ENCODE results near the gene A2M.
A peak's percentile ranks its signal among the peaks of the same experiment; 100 is the strongest.

The A2M gene

GRCh38 chr12:9099552-9100190, 16.0 kb downstream of the A2M start:
- no peak for DNase-seq (ENCODE audit: low spot score)

GRCh38 chr12:9098463-9099026, 17.2 kb downstream of the A2M start:
- no peak for DNase-seq (ENCODE audit: low spot score)

- no peak for DNase-seq (ENCODE audit: low spot score)
Observed at GRCh38 chr12:9098115-9098452, 17.6 kb downstream of the A2M start.

- DNase-seq (ENCODE audit: low spot score) = no peak
Observed at GRCh38 chr12:9096563-9097176, 19.0 kb downstream of the A2M start.

- DNase-seq (ENCODE audit: low spot score) = no peak
Observed at GRCh38 chr12:9095322-9095721, 20.4 kb downstream of the A2M start.

- DNase-seq (ENCODE audit: low spot score) = no peak
Observed at GRCh38 chr12:9094512-9095206, 21.1 kb downstream of the A2M start.

- DNase-seq (ENCODE audit: low spot score) = no peak
Observed at GRCh38 chr12:9091891-9092598, 23.7 kb downstream of the A2M start.

GRCh38 chr12:9090220-9090619, 25.5 kb downstream of the A2M start:
- no peak for DNase-seq (ENCODE audit: low spot score)

- DNase-seq (ENCODE audit: low spot score) = no peak
Observed at GRCh38 chr12:9087087-9087835, 28.5 kb downstream of the A2M start.

- DNase-seq (ENCODE audit: low spot score) = no peak
Observed at GRCh38 chr12:9086087-9086486, 29.6 kb downstream of the A2M start.

GRCh38 chr12:9084417-9084816, 31.3 kb downstream of the A2M start:
- no peak for DNase-seq (ENCODE audit: low spot score)

GRCh38 chr12:9083793-9084192, 31.9 kb downstream of the A2M start:
- no peak for DNase-seq (ENCODE audit: low spot score)

GRCh38 chr12:9081667-9082427, 33.9 kb downstream of the A2M start:
- DNase-seq (ENCODE audit: low spot score) = no peak

- no peak for DNase-seq (ENCODE audit: low spot score)
Observed at GRCh38 chr12:9079883-9080675, 35.6 kb downstream of the A2M start.

- DNase-seq (ENCODE audit: low spot score) = no peak
Observed at GRCh38 chr12:9079082-9079481, 36.6 kb downstream of the A2M start.

GRCh38 chr12:9077152-9078031, 38.3 kb downstream of the A2M start:
- peak; percentile 35 for DNase-seq (ENCODE audit: low spot score)

- DNase-seq (ENCODE audit: low spot score) = no peak
Observed at GRCh38 chr12:9076733-9077132, 39.0 kb downstream of the A2M start.

GRCh38 chr12:9075138-9075535, 40.6 kb downstream of the A2M start:
- no peak for DNase-seq (ENCODE audit: low spot score)

- no peak for DNase-seq (ENCODE audit: low spot score)
Observed at GRCh38 chr12:9074484-9075137, 41.1 kb downstream of the A2M start.
